Sigmoid colon (tissue), 7 donors: Measurements from ENCODE around the gene LARP4B. TPM values are rescaled to one million over a fixed set of nuclear protein-coding genes. Genes with fewer than 3 reads are reported as not detected.

Source experiments
- DNase-seq: peaks from one replicate; pipeline ENCODE4 v3.0.0-alpha.2; 2019
- H3K27ac ChIP-seq, 4 donors: fragments of 200-600 bp; sonication (generic); one replicate each; pipeline ENCODE4 v1.5.1; 2016 to 2019; ENCODE audit warnings: mild to moderate bottlenecking in 1 of 4
- H3K27me3 ChIP-seq, 3 donors: fragments of 200-600 bp; sonication (generic); one replicate each; pipeline ENCODE4 v1.5.1; 2019; ENCODE audit warnings: mild to moderate bottlenecking in 1 of 3
- H3K36me3 ChIP-seq, 4 donors: fragments of 200-600 bp; sonication (generic); one replicate each; pipeline ENCODE4 v1.5.1; 2016 to 2019
- H3K4me1 ChIP-seq, 4 donors: fragments of 200-600 bp; sonication (generic); one replicate each; pipeline ENCODE4 v1.5.1; 2017 to 2019
- H3K4me3 ChIP-seq, 4 donors: fragments of 200-600 bp; sonication (generic); one replicate each; pipeline ENCODE4 v1.5.1; 2017 to 2019; ENCODE audit warnings: mild to moderate bottlenecking in 2 of 4, moderate library complexity in 1 of 4
- H3K9me3 ChIP-seq, 4 donors: fragments of 200-600 bp in 3 of 4; sonication (generic) in 3 of 4; one replicate each; pipeline versions ENCODE4 v1.5.1 to v1.6.1; 2013 to 2019
- CTCF ChIP-seq, 4 experiments: fragments of 450-650 bp in 3 of 4; fragments of 200-600 bp in 1 of 4; IDR thresholded peaks; one replicate each; pipeline ENCODE4 v1.5.1; 2016 to 2019; ENCODE audit warnings: antibody characterized with exemption in 4 of 4, mild to moderate bottlenecking in 3 of 4, moderate library complexity in 2 of 4
- EP300 ChIP-seq, 4 donors: sonication (generic); formaldehyde crosslinking; IDR thresholded peaks; one replicate each; pipeline ENCODE4 v1.6.1; 2017; ENCODE audit warnings: antibody characterized with exemption in 4 of 4
- POLR2A ChIP-seq, 2 donors: fragments of 450-650 bp; IDR thresholded peaks; one replicate each; pipeline ENCODE4 v1.6.1; 2016; ENCODE audit warnings: antibody characterized with exemption in 2 of 2, mild to moderate bottlenecking in 2 of 2, moderate library complexity in 2 of 2
- POLR2AphosphoS5 ChIP-seq, 4 donors: sonication (generic); formaldehyde crosslinking; IDR thresholded peaks; one replicate each; pipeline ENCODE4 v1.6.1; 2017; ENCODE audit warnings: antibody characterized with exemption in 4 of 4
- WGBS, 2 donors: extraction: QIAGEN DNeasy Blood & Tissue Kit; methylation state at CpG; one replicate each; pipeline ENCODE4 v1.1.7; 2013; 5-methylcytosine and 5-hydroxymethylcytosine counted together
- intact Hi-C: fragments of 100-400 bp; cut with DNase I; formaldehyde crosslinking; loops from one replicate; pipeline ENCODE4 v1.15.1; 2023
- polyA plus RNA-seq, 3 donors: library from polyadenylated mRNA; stranded (reverse); fragments of 200-250 nt; gene quantifications; one replicate each; pipeline ENCODE4 v1.2.3, GENCODE V29; 2013
- total RNA-seq, 4 donors: library from RNA; depleted of rRNA; stranded (reverse); fragments of >200 nt; gene quantifications; one replicate each; pipeline ENCODE4 v1.1.0, GENCODE V29; 2016
- donor health status: healthy with polysubstance abuse.
- donor health status: Bipolar disorder and iron deficiency.
- donor health status: healthy.

The LARP4B gene
- total and polyA plus RNA-seq, 7 donors = 11.4 to 57.6 (median 31.9) TPM

- Histone ChIP-seq H3K27me3 (no peaks in the 10 kb centered on the region), H3K36me3 (no peaks in the 10 kb centered on the region), H3K4me1 (no peaks in the 10 kb centered on the region), H3K9me3 (no peaks in the 10 kb centered on the region), H3K27ac (no peak overlapping the region), H3K4me3 (no peak overlapping the region)
- no peak for TF ChIP-seq CTCF (IDR thresholded peaks at IDR 0.05)
- no peak for TF ChIP-seq POLR2AphosphoS5 (IDR thresholded peaks at IDR 0.05)
- TF ChIP-seq EP300 (IDR thresholded peaks at IDR 0.05) = no peak
- no peak for TF ChIP-seq POLR2A (IDR thresholded peaks at IDR 0.05)
- WGBS, 2 donors = 90 to 95% methylated on average over 20 of the region's 20 CpGs
- intact Hi-C loops = no loop called here
- DNase-seq = no peak
These were observed 33.5 kb upstream of the LARP4B start for GRCh38 chr10:964988-965417.

- TF ChIP-seq POLR2AphosphoS5 (IDR thresholded peaks at IDR 0.05) (no peak), POLR2A (IDR thresholded peaks at IDR 0.05) (no peak), EP300 (IDR thresholded peaks at IDR 0.05) (no peak), CTCF (IDR thresholded peaks at IDR 0.05) (no peak)
- no peak for DNase-seq
- intact Hi-C loops = no loop called here
- H3K9me3 ChIP-seq = no peaks in the 10 kb centered on the region
- H3K4me3 ChIP-seq = no peak overlapping the region
- H3K27me3 ChIP-seq = no peaks in the 10 kb centered on the region
- no peaks in the 10 kb centered on the region for H3K36me3 ChIP-seq
- no peak overlapping the region for H3K27ac ChIP-seq
- 87 to 92% methylated on average over 15 of the region's 15 CpGs for WGBS, 2 donors
- H3K4me1 ChIP-seq = no peaks in the 10 kb centered on the region
These were observed 32.9 kb upstream of the LARP4B start for GRCh38 chr10:964321-964987.

GRCh38 chr10:963655-964054 is 32.1 kb upstream of the LARP4B start:
- H3K27ac ChIP-seq = no peak overlapping the region
- no peaks in the 10 kb centered on the region for H3K4me1 ChIP-seq
- no peak for TF ChIP-seq CTCF (IDR thresholded peaks at IDR 0.05)
- no peak for TF ChIP-seq POLR2A (IDR thresholded peaks at IDR 0.05)
- TF ChIP-seq POLR2AphosphoS5 (IDR thresholded peaks at IDR 0.05) = no peak
- no peak for TF ChIP-seq EP300 (IDR thresholded peaks at IDR 0.05)
- peaks cover 0 to 4% (median 0%) of the 10 kb centered on the region in 3 donors for H3K27me3 ChIP-seq
- no peak overlapping the region for H3K4me3 ChIP-seq
- no peaks in the 10 kb centered on the region for H3K36me3 ChIP-seq
- no peaks in the 10 kb centered on the region for H3K9me3 ChIP-seq
- intact Hi-C loops = no loop called here
- 94% methylated on average over 4 of the region's 4 CpGs for WGBS, 2 donors
- no peak for DNase-seq

- intact Hi-C loops = no loop called here
- H3K27ac ChIP-seq = no peak overlapping the region
- H3K4me1 ChIP-seq = no peaks in the 10 kb centered on the region
- TF ChIP-seq POLR2A (IDR thresholded peaks at IDR 0.05) = no peak
- TF ChIP-seq POLR2AphosphoS5 (IDR thresholded peaks at IDR 0.05) = no peak
- no peak for TF ChIP-seq EP300 (IDR thresholded peaks at IDR 0.05)
- no peak for TF ChIP-seq CTCF (IDR thresholded peaks at IDR 0.05)
- H3K27me3 ChIP-seq = peaks cover 0 to 4% (median 0%) of the 10 kb centered on the region in 3 donors
- 88 to 91% methylated on average over 5 of the region's 5 CpGs for WGBS, 2 donors
- DNase-seq = no peak
- H3K36me3 ChIP-seq = no peaks in the 10 kb centered on the region
- H3K4me3 ChIP-seq = no peak overlapping the region
- no peaks in the 10 kb centered on the region for H3K9me3 ChIP-seq
These were observed 31.7 kb upstream of the LARP4B start for GRCh38 chr10:963186-963585.

GRCh38 chr10:962342-962741 is 30.8 kb upstream of the LARP4B start:
- no peak overlapping the region for H3K27ac ChIP-seq
- no peaks in the 10 kb centered on the region for H3K36me3 ChIP-seq
- peaks cover 0 to 4% (median 0%) of the 10 kb centered on the region in 3 donors for H3K27me3 ChIP-seq
- intact Hi-C loops = no loop called here
- no peaks in the 10 kb centered on the region for H3K9me3 ChIP-seq
- no peak for DNase-seq
- H3K4me3 ChIP-seq = no peak overlapping the region
- WGBS, 2 donors = 93 to 95% methylated on average over 3 of the region's 3 CpGs
- TF ChIP-seq POLR2A (IDR thresholded peaks at IDR 0.05) = no peak
- TF ChIP-seq POLR2AphosphoS5 (IDR thresholded peaks at IDR 0.05) = no peak
- TF ChIP-seq EP300 (IDR thresholded peaks at IDR 0.05) = no peak
- no peak for TF ChIP-seq CTCF (IDR thresholded peaks at IDR 0.05)
- H3K4me1 ChIP-seq = no peaks in the 10 kb centered on the region
